ENCODE data around the gene PLCH1. TPM values are rescaled to one million over a fixed set of nuclear protein-coding genes. Genes with fewer than 3 reads are reported as not detected.

PLCH1 gene
- total and polyA plus RNA-seq, 2 of the 8 experiments (the other 6 are each of a cell fraction or from before 2014, with no cell fraction given): 5.8 to 17.2 TPM

DNA sequence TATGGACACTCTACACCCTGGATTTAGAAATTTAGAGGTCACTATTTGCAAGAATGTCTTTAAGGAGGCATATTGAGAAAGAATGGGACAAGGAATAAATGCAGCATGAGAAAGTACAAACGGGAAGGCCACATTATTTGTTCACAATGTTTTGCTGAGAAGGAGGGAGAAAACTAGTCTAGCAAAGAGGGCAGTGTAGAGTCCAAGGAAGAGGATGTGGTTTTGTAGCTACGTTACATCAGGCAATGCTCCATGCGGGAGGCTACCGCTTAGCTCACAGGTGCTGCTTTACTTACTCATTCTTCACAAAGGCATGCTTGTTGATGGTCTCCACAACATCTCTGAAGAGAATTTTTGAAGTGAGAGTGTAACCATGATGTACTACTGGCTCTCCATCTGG, 191.1 kb downstream of the PLCH1 start (continued):
- no peak for TF ChIP-seq NANOG (IDR thresholded peaks at IDR 0.05; ENCODE audit: insufficient read depth, low read depth, low read length, poor library complexity, severe bottlenecking)
- no peak for TF ChIP-seq TAF1 (IDR thresholded peaks at IDR 0.05; ENCODE audit: low read depth, low read length)
- no peak for TF ChIP-seq MAFK (IDR thresholded peaks at IDR 0.05; ENCODE audit: low read depth, low read length)
- TF ChIP-seq POLR2A (IDR thresholded peaks at IDR 0.05; ENCODE audit: control extremely low read depth in 1 of 2, low read depth in 2 of 2, low read length in 2 of 2): no peak
- TF ChIP-seq FOSL1 (IDR thresholded peaks at IDR 0.05; ENCODE audit: insufficient read depth, low read depth, low read length): no peak
- TF ChIP-seq CHD1 (IDR thresholded peaks at IDR 0.05; ENCODE audit: low read depth, low read length): no peak
- no peak for TF ChIP-seq POU5F1 (IDR thresholded peaks at IDR 0.05; ENCODE audit: low read depth, low read length)

Measured in H1 (cell line).